Stimulated activated CD8-positive, alpha-beta memory T cell treated with anti-CD3 and anti-CD28 coated beads, Interleukin-7, amount 100 ng/mL, for 48 hours (primary cell): ENCODE measurements around the gene TTC3.
"Not testable (repeated sequence)": the region's sequence is repeated elsewhere in the genome, so short reads cannot be mapped to it uniquely, and the experiment has no call there.

Source experiments
- DNase-seq, 2 donors: peaks; one replicate each; pipeline ENCODE4 v3.0.0-alpha.2; 2020; ENCODE audit warnings: low read depth in 1 of 2; ENCODE audit errors: extremely low read depth in 1 of 2

Gene TTC3, protein sequence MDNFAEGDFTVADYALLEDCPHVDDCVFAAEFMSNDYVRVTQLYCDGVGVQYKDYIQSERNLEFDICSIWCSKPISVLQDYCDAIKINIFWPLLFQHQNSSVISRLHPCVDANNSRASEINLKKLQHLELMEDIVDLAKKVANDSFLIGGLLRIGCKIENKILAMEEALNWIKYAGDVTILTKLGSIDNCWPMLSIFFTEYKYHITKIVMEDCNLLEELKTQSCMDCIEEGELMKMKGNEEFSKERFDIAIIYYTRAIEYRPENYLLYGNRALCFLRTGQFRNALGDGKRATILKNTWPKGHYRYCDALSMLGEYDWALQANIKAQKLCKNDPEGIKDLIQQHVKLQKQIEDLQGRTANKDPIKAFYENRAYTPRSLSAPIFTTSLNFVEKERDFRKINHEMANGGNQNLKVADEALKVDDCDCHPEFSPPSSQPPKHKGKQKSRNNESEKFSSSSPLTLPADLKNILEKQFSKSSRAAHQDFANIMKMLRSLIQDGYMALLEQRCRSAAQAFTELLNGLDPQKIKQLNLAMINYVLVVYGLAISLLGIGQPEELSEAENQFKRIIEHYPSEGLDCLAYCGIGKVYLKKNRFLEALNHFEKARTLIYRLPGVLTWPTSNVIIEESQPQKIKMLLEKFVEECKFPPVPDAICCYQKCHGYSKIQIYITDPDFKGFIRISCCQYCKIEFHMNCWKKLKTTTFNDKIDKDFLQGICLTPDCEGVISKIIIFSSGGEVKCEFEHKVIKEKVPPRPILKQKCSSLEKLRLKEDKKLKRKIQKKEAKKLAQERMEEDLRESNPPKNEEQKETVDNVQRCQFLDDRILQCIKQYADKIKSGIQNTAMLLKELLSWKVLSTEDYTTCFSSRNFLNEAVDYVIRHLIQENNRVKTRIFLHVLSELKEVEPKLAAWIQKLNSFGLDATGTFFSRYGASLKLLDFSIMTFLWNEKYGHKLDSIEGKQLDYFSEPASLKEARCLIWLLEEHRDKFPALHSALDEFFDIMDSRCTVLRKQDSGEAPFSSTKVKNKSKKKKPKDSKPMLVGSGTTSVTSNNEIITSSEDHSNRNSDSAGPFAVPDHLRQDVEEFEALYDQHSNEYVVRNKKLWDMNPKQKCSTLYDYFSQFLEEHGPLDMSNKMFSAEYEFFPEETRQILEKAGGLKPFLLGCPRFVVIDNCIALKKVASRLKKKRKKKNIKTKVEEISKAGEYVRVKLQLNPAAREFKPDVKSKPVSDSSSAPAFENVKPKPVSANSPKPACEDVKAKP (N-terminal part only)

GRCh38 chr21:37072988-37073416 is at the start of gene TTC3, which contains the start of gene PIGP:
Gene TTC3, plus strand, starts transcription at chr21:37073254. Its CDS starts 14,004 bp downstream, at chr21:37087258.
Gene PIGP, minus strand, starts transcription at chr21:37073071. Its CDS starts 556 bp downstream, at chr21:37072515.
- DNase-seq: peak; percentile 91 to 96

GRCh38 chr21:37026499-37026898 is 46.6 kb upstream of the TTC3 start:
- DNase-seq: no peak

- DNase-seq: no peak
Observed at GRCh38 chr21:37028570-37028969, 44.5 kb upstream of the TTC3 start.

DNA sequence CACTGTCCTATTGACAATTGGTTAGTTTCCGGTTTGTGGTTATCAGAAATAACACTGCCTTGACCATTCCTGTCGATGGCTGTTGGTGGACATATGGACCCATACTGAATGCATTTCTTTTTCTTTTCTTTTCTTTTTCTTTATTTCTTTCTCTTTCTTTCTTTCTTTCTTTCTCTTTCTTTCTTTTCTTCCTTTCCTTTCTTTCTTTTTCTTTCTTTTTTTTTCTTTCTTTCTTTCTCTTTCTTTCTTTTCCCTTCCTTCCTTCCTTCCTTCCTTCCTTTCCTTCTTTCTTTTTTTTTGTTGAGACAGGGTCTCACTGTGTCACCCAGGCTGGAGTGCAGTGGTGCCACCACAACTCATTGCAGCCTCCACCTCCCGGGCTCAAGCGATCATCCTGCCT is 42.2 kb upstream of the TTC3 start:
- DNase-seq: no peak

- DNase-seq: no peak
Observed at GRCh38 chr21:37032293-37032692, 40.8 kb upstream of the TTC3 start.

DNA sequence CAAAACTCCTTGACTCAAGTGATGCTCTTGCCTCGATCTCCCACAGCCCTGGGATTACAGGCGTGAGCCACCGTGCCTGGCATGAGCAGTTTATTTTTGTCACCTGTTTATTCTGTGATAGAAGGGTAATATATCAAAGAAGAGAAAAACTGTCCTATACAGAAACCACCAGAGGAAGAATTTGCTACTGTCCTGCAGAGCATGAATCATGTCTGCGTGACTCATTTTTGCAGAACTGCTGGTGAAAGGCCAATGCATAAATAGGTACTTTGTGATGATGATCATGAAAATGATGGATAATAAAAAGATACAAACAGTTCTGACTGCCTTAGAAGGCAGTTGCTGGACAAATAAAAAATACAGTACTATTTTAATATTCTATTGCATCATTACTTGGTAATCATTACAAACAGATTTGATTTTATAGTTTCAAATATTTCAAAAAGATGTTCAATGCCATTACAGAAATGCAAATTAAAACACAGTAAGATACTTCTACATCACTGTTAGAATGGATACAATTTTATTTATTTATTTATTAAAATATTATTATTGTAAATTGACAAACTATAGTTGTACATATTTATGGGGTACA is 40.1 kb upstream of the TTC3 start:
- no peak for DNase-seq

DNA sequence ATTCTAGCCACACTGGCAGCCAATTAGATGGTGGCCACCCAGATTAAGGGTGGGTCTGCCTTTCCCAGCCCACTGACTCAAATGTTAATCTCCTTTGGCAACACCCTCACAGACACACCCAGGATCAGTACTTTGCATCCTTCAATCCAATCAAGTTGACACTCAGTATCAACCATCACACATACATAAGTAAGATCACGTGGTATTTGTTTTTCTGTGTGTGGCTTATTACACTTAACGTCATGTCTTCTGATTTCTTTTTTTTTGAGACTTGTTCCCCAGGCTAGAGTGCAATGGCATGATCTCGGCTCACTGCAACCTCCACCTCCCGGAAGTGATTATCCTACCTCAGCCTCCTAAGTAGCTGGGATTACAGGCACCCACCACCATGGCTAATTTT is 38.7 kb upstream of the TTC3 start:
- not testable (repeated sequence) for DNase-seq

GRCh38 chr21:37036177-37036576 is 36.9 kb upstream of the TTC3 start:
- no peak for DNase-seq

- no peak for DNase-seq
Observed at GRCh38 chr21:37039411-37040075, 33.5 kb upstream of the TTC3 start.

- no peak for DNase-seq
Observed at GRCh38 chr21:37040212-37040611, 32.8 kb upstream of the TTC3 start.

- no peak for DNase-seq
Observed at GRCh38 chr21:37041706-37042271, 31.3 kb upstream of the TTC3 start.

- DNase-seq: no peak
Observed at GRCh38 chr21:37043818-37044217, 29.2 kb upstream of the TTC3 start.

DNA sequence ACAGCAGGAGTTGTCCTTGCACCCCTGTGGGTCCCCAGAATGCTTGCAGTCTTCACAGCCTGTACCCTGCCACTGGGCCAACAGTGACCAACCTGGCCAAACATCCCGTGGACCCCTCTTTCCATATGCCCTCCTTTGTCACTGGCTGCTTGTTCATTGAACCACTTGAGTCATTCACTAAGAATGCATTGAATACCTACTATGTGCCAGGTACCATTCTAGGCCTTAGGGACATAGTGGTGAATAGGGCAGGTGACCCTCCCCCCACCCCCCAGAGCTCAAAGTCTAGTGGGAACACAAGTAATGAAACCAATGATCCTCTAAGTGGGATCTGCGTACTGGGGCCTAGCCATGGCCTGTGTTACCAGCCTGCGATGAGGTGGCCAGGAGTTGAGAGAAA is 28.4 kb upstream of the TTC3 start:
- no peak for DNase-seq

GRCh38 chr21:37045149-37045548 is 27.9 kb upstream of the TTC3 start:
- no peak for DNase-seq

DNA sequence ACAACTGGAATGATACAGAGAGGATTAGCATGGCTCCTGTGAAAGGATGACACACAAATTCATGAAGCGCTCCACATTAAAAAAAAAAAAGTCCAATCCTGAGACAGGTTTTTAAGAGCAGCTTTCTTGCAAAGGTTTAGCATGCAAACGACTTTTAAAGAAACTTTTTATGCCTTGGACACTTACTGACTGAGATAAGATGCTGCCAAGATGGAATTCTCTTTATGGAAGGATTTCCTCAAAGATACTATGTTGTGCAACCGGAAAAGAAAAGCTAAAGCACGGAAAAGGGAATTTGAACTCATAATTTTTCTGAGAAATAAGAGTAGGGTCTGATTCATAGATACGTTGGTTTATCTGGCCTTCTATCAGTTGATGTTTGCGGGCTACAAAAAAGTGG is 27.5 kb upstream of the TTC3 start:
- DNase-seq: no peak

DNA sequence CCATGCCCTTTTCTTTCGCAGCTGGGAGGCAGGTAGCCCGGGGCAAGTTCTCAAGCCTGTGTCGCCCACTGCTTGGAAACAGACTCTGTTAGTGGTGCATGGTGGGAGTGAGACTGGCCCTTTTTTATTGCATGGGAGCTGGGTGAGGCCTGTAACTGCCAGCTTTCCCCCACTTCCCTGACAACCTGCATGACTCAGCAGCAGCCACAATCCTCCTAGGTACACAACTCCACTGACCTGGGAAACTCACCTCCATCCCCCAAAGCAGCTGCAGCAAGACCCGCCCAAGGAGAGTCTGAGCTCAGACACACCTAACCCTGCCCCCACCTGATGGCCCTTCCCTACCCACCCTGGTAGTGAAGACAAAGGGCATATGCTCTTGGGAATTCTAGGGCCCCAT is 26.0 kb upstream of the TTC3 start:
- DNase-seq: no peak

DNA sequence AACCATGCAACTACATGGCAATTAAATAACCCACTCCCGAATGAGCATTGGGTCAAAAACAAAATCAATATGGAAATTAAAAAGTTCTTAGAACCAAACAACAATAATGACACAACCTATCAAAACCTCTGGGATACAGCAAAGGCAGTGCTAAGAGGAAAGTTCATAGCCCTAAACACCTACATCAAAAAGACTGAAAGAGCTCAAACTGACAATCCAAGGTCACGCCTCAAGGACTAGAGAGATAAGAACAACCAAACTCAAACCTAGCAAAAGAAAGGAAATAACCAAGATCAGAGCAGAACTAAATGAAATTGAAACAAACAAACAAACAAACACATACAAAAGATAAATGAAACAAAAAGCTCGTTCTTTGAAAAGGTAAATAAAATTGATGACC is 23.3 kb upstream of the TTC3 start:
- not testable (repeated sequence) for DNase-seq

GRCh38 chr21:37055271-37055855 is 17.7 kb upstream of the TTC3 start:
- no peak for DNase-seq

DNA sequence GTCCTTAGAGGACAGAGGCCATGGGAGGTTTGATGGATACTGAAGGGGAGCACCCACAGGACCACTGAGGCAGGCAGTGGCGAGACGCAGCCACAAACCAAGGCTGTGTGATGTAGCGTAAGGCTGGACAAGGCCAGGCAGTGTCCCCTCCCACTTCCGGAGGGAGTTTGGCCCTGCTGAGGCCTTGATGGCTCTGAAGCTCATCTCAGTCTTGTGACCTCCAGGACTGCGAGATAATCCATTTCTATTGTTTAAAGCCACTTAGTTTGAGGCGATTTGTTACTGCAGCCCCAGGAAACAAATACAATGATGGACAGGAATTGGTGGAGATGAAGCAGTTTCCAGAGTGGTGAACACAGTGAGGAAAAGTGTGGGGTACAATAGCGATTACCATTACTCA is 15.4 kb upstream of the TTC3 start:
- no peak for DNase-seq
